ENCODE data around the gene EIF5A2.

The EIF5A2 gene

DNA sequence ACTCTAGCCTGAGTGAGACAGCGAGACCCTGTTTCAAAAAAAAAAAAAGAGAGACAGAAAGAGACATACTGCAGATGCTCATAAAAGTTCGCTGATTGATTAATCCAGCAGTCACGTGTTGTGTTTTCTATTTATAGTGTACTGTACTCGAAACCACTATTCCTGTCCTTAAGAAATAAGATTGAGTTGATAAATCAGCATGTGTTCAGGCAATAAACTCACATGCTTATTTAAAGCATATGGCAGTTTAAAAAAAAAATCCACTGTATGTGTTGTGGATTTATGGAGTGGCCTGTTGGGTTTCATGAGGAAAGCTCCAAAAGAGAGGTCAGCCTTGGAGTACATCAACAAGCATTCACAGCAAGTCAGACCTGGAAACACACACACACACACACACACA is 56.1 kb downstream of the EIF5A2 start:
- TF ChIP-seq, protein P1, sequence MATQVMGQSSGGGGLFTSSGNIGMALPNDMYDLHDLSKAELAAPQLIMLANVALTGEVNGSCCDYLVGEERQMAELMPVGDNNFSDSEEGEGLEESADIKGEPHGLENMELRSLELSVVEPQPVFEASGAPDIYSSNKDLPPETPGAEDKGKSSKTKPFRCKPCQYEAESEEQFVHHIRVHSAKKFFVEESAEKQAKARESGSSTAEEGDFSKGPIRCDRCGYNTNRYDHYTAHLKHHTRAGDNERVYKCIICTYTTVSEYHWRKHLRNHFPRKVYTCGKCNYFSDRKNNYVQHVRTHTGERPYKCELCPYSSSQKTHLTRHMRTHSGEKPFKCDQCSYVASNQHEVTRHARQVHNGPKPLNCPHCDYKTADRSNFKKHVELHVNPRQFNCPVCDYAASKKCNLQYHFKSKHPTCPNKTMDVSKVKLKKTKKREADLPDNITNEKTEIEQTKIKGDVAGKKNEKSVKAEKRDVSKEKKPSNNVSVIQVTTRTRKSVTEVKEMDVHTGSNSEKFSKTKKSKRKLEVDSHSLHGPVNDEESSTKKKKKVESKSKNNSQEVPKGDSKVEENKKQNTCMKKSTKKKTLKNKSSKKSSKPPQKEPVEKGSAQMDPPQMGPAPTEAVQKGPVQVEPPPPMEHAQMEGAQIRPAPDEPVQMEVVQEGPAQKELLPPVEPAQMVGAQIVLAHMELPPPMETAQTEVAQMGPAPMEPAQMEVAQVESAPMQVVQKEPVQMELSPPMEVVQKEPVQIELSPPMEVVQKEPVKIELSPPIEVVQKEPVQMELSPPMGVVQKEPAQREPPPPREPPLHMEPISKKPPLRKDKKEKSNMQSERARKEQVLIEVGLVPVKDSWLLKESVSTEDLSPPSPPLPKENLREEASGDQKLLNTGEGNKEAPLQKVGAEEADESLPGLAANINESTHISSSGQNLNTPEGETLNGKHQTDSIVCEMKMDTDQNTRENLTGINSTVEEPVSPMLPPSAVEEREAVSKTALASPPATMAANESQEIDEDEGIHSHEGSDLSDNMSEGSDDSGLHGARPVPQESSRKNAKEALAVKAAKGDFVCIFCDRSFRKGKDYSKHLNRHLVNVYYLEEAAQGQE (IDR thresholded peaks at IDR 0.05; ENCODE audit: insufficient read depth in 1 of 2, low read depth in 2 of 2, low read length in 2 of 2): no peak
- TF ChIP-seq FOXP2 (optimal IDR thresholded peaks at IDR 0.05; ENCODE audit: borderline replicate concordance, extremely low read depth, extremely low read length, insufficient read depth) (no peak), POLR2AphosphoS5 (IDR thresholded peaks at IDR 0.05; ENCODE audit: low read depth, low read length) (no peak), TAF1 (IDR thresholded peaks at IDR 0.05; ENCODE audit: borderline replicate concordance, insufficient read depth, low read length) (no peak), SIN3A (IDR thresholded peaks at IDR 0.05; ENCODE audit: borderline replicate concordance, insufficient read depth, low read length) (no peak)

DNA sequence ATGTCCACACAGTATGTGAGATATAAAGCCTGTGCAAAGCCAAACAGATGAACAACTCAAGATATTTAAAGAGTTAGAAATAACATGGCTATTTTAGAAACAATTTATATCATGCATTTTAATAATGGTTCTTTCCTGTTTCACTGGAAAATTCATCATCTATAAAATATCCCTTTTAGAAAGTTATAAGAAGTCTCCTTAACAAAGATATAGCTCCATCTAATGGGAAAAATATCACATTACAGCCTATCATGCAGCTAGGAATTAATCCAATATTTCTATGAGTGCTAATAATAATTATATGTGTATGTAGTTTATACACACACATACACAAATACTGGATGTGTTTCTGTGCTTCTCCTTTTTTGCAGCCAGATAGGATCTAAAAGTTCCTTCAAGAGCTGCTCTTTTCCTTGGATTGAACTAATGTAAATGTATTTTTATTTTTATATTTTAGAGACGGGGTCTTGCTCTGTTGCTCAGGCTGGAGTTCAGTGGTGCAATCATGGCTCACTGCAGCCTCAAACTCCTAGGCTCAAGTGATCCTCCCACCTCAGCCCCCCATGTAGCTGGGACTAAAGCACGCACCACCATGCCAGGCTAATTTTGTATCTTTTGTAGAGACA is 60.0 kb downstream of the EIF5A2 start:
- TF ChIP-seq TAF1 (IDR thresholded peaks at IDR 0.05; ENCODE audit: borderline replicate concordance, insufficient read depth, low read length) (no peak), SIN3A (IDR thresholded peaks at IDR 0.05; ENCODE audit: borderline replicate concordance, insufficient read depth, low read length) (no peak), FOXP2 (optimal IDR thresholded peaks at IDR 0.05; ENCODE audit: borderline replicate concordance, extremely low read depth, extremely low read length, insufficient read depth) (no peak), POLR2AphosphoS5 (IDR thresholded peaks at IDR 0.05; ENCODE audit: low read depth, low read length) (no peak)
- TF ChIP-seq, protein P1 (IDR thresholded peaks at IDR 0.05; ENCODE audit: insufficient read depth in 1 of 2, low read depth in 2 of 2, low read length in 2 of 2): no peak

DNA sequence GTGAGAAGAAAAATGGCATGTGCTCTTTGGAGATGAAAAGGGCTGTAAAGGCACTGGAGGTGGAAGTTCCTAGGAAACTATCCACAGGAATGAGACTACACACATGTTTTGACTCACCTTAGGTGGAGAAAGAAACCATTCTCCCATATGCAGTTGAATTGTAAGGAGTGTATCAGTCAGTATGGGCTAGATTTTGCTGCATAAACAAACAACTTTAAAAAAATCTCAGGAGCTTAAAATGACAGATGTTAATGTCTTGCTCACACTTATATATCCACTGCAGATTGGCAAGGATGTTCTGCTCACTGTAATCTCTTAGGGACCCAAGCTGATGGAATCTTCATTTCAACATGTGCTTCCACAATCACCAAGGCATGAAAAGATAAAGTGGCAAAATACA is 64.1 kb downstream of the EIF5A2 start:
- TF ChIP-seq FOXP2 (optimal IDR thresholded peaks at IDR 0.05; ENCODE audit: borderline replicate concordance, extremely low read depth, extremely low read length, insufficient read depth) (no peak), POLR2AphosphoS5 (IDR thresholded peaks at IDR 0.05; ENCODE audit: low read depth, low read length) (no peak), SIN3A (IDR thresholded peaks at IDR 0.05; ENCODE audit: borderline replicate concordance, insufficient read depth, low read length) (no peak), TAF1 (IDR thresholded peaks at IDR 0.05; ENCODE audit: borderline replicate concordance, insufficient read depth, low read length) (no peak)
- TF ChIP-seq, protein P1 (IDR thresholded peaks at IDR 0.05; ENCODE audit: insufficient read depth in 1 of 2, low read depth in 2 of 2, low read length in 2 of 2): no peak

DNA sequence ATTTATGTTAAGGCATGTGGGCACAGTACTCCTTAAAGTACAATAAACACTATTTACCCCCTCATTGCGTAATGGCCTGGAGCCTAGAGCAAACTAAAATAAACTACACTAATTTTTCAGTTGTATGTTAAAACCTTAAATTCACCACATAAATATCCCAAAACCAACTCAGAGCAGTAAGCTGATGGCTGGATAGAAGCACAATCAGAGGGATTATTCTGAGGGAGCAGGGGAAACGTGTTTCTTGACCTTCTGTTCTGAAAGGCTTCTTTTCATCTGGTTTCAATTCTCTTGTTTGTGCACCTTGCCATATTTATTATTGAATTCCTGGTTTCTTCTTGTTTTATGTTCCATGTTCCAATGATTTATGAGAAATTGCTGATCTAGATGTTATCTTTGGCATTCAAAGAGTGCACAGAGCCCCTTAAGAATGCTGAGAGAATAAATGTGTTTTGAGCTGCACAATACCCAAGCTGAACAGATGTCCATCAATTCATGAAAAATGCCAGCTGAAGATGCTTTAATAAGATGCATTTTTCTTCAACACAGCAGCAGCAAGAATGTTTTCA is 68.1 kb downstream of the EIF5A2 start:
- TF ChIP-seq POLR2AphosphoS5 (IDR thresholded peaks at IDR 0.05; ENCODE audit: low read depth, low read length) (no peak), TAF1 (IDR thresholded peaks at IDR 0.05; ENCODE audit: borderline replicate concordance, insufficient read depth, low read length) (no peak), SIN3A (IDR thresholded peaks at IDR 0.05; ENCODE audit: borderline replicate concordance, insufficient read depth, low read length) (no peak), FOXP2 (optimal IDR thresholded peaks at IDR 0.05; ENCODE audit: borderline replicate concordance, extremely low read depth, extremely low read length, insufficient read depth) (no peak)
- TF ChIP-seq, protein P1 (IDR thresholded peaks at IDR 0.05; ENCODE audit: insufficient read depth in 1 of 2, low read depth in 2 of 2, low read length in 2 of 2): no peak
